ENCODE data around the gene ATP13A2.
"Not testable (repeated sequence)": the region's sequence is repeated elsewhere in the genome, so short reads cannot be mapped to it uniquely, and the experiment has no call there.

ATP13A2 gene

DNA sequence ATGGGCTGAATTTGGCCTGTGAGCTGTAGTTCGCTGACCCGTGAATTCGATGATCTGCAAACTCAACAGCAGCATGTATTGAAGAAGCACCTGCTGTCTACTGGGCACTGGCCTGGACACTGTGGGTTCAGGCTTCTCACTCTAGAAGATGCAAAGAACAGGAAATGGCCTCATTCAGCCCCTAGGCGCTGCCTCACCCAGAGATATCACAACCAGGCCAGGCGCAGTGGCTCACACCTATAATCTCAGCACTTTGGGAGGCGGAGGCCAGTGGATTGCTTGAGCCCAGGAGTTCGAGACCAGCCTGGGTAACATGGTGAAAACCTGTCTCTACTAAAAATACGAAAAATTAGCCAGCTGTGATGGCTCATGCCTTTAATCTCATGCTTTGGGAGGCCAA is 55.0 kb downstream of the ATP13A2 start:
- no peak for DNase-seq

DNA sequence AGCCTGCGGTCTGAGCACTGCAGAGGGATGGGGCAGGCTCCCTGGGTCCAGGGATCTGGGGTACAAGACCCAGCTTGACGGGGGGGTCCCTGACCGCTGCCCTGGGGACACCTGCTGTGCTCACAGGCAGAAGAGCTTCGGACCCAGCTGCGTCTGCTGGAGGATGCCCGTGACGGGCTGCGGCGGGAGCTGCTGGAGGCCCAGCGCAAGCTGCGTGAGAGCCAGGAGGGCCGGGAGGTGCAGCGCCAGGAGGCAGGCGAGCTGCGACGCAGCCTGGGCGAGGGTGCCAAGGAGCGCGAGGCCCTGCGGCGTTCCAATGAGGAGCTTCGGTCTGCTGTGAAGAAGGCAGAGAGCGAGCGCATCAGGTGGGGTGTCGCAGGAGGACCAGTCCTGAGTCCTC is 56.5 kb downstream of the ATP13A2 start:
- DNase-seq: no peak

DNA sequence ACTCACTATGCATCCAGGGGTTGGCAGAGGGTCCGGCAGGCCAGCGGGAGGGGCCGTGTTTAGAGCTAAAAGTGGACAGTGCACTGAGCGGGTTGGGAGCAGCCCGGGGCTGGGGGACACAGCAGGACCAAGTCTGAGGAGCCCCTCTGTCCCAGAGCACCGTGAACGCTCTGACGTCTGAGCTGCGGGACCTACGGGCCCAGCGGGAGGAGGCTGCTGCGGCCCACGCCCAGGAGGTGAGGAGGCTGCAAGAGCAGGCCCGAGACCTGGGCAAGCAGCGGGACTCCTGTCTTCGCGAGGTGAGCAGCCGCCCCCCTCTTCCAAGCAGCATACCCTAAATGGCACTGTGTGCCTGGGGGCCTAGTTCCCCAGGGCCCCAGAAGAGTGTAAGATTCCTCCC is 57.1 kb downstream of the ATP13A2 start:
- DNase-seq: no peak

DNA sequence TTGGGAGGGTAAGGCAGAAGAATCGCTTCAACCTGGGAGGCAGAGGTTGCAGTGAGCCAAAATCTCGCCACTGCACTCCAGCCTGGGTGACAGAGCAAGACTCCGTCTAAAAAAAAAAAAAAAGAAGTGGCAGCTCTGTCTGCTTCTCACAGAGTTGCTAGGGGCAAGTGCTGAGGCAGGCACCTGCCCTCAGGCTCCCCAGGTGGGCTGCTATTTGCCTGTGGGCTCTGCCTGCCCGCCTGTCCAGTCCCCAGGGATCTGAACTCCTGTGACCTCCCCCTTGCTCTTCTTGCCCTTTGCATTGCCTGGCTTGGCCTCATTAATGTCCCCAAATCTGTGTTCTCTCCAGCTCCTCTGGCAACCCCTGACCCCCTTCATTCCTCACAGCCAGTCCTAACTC is 59.4 kb downstream of the ATP13A2 start:
- not testable (repeated sequence) for DNase-seq

DNA sequence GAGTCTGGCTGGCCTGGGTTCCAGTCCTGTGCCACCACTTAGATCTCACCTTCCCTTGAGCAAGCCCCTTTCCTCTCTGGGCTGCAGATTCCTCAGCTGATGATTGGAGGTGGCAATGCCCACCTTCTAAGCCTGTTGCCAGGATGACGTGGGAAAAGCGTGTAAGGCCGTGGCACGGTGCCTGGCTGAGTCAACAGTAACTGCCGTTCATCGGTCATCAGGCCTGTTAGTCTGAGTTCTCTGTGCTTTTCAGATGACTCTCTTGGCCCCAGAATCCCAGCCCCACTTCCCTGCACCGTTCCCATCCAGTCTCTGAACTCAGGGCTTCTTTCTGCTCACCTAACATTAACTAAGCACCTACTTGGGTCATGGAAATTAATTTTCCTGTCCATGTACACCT is 62.7 kb downstream of the ATP13A2 start:
- DNase-seq: not testable (repeated sequence)

DNA sequence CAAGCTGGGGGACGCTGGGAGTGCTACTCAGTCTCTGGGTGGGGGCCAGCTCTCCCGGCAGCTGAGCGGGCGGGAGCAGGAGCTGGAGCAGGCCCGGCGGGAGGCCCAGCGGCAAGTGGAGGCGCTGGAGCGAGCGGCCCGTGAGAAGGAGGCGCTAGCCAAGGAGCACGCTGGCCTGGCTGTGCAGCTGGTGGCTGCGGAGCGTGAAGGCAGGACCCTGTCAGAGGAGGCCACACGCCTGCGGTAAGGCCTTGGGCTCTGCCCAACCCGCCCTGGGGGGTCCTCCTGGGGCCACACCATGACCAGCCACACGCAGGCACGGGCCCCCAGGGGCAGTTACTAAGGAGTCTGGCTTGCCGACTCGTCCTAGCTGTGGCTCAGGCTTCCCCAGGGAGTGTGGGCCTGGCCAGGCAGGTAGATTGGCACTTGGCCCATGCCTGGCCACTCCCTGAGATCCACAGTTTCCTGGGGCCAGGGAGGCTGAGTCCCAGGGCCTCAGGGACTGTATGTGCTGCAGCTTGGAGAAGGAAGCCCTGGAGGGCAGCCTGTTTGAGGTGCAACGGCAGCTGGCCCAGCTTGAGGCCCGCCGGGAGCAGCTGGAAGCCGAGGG is 63.3 kb downstream of the ATP13A2 start:
- DNase-seq: not testable (repeated sequence)

DNA sequence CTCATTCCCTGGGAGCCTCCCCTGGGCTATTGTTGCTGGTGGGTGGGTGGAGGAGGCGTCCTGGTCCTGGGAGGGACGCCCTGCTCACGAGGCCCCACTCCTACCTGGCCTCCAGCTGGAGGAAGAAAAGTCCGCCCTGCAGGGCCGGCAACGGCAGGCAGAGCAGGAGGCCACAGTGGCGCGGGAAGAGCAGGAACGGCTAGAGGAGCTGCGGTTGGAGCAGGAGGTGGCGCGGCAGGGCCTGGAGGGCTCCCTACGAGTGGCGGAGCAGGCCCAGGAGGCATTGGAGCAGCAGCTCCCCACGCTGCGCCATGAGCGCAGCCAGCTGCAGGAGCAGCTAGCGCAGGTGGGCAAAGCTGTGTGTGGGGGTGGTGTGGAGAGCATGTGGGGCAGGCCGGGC is 65.1 kb downstream of the ATP13A2 start:
- no peak for DNase-seq

DNA sequence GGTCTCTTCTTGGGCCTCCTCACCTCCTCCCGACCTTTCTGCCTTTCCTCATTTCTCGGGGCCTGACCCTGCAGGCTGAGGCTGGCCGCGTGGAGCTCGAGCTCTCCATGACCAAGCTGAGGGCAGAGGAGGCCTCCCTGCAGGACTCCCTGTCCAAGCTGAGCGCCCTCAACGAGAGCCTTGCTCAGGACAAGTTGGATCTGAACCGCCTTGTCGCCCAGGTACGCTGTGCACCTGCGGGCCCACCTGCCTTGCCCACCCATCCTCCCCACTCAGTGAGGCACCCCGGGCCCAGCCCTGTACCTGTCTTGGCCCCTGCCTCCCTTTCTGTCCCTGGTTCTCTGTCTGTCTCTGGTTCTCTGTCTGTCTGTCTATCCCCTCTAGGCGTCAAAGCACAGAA is 65.5 kb downstream of the ATP13A2 start:
- DNase-seq: not testable (repeated sequence)

DNA sequence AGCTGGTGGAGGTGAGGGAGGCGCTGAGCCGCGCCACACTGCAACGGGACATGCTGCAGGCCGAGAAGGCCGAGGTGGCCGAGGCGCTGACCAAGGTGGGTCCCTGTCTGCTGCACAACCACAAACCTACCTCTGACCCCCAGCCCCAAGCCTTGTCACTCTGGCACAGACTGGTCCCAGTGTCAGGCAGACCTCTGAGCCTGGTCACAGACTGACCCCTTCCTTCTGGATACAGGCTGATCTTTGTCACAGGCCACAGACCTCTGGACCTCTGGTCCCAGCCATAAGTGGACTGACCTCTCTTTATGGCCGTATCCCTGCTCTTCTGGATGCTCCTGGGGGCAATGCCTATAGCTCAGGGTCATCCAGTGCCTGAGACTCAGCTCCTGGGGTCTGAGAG is 66.2 kb downstream of the ATP13A2 start:
- not testable (repeated sequence) for DNase-seq

DNA sequence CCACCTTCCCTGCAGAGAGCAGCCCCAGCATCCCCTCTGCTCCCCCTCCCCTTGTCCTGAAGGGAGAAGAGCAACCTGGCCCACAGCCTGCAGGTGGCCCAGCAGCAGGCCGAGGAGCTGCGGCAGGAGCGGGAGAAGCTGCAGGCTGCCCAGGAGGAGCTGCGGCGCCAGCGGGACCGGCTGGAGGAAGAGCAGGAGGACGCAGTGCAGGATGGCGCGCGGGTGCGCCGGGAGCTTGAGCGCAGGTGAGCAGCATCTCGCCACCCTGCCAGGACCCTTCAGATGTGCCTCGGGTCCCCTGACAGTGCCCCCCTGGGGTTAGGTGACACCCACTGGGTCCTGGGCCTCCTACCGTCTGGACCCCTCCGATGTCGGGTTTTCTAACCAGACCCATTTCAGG is 67.7 kb downstream of the ATP13A2 start:
- DNase-seq: no peak

DNA sequence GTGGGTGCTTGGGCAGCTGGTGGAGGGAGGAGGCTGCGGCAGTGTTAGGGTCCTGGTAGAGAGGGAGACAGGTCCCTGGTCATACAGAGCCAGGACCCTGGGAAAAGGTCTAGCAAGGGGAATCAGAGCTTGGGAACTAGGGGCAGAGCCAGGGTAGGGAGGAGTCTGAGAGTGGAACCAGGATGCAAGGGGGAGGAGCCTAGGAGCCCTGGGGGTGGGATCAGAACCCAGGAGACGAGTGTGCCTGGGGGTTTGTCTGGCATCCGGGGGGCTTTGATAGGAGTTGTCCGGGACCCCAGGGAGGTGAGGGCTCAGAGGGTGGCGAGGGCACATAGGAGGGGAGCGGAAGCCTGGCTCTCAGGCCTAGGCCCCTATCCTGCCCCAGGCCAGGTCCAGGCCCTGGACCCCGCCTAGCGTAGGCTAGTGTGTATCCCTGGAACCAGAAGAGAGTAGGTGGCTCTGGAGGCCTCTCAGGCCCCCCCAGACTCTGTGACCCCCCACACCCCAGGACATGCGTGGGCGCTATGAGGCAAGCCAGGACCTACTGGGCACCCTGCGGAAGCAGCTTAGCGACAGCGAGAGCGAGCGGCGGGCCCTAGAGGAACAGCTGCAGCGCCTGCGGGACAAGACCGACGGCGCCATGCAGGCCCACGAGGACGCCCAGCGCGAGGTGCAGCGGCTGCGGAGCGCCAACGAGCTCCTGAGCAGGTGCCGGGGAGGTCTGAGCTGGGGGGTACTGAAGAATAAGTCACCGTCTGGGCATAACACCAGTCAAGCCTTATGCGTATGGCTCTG is 72.1 kb downstream of the ATP13A2 start:
- not testable (repeated sequence) for DNase-seq

DNA sequence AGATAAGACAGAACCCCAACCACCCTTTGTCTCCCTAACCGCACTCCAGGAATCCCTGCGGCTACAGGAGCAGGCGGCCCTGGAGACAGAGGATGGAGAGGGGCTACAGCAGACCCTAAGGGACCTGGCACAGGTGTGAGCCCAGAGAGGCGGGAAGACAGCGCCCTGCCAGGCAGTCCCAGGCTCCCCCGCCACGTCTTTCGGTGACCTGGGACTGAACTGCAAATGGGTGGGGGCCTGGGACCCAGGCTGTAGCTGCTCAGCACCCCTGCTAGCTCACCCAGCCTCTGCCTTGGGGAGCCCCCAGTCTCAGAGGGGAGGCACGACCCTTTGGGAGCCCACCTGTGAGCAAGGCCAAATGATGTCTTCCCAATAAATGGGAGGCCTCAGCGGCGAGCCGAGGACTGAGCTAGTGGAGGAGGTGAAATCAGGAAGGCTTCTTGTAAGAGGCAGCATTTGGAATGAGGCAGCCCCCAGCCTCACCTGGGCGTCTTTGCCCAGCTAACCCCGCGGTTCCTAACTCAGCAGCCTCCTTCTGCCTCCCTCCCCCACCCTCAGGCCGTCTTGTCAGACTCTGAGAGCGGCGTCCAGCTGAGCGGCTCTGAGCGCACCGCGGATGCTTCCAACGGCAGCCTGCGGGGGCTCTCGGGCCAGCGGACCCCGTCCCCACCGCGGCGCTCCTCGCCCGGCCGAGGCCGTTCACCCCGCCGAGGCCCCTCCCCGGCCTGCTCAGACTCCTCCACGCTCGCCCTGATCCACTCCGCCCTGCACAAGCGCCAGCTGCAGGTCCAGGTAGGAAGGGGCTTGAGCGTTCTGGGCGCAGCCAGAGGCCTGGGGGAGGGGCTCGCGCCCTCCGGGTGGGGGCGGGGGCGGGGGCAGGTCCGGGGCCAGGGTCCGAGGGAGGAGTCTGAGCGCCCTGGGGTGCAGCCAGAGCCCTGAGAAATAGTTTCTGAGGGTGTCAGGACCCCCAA is 73.1 kb downstream of the ATP13A2 start:
- DNase-seq: no peak

DNA sequence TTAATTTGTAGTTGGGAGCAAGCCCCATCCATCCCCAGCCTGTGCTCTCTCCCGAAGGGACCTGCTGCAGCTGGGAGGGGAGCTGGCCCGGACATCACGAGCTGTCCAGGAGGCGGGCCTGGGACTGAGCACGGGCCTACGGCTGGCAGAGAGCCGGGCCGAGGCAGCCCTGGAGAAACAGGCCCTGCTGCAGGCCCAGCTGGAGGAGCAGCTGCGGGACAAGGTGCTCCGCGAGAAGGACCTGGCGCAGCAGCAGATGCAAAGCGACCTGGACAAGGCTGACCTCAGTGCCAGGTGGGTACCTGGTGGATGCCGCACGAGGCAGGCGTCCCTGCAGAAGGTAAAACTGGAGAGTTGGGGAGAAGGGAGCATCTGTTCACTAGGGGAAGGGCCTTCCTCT is 75.1 kb downstream of the ATP13A2 start:
- DNase-seq: not testable (repeated sequence)
